A673 (cell line): Measurements from ENCODE around the gene LPAR2.

Source experiments
- CTCF ChIP-seq: fragments of 300-800, 200-600 bp; sonication (generic); conservative IDR thresholded peaks from 2 replicates; pipeline ENCODE4 v1.5.1; 2017; ENCODE audit warnings: low read depth, mild to moderate bottlenecking, antibody characterized with exemption, low read length, moderate library complexity, mixed read lengths
- EZH2 ChIP-seq: fragments of 200-600 bp; sonication (generic); IDR thresholded peaks from 2 replicates; pipeline ENCODE4 v1.6.1; 2017; ENCODE audit warnings: borderline replicate concordance, low read depth, mild to moderate bottlenecking, mixed read lengths, antibody characterized with exemption, low read length; ENCODE audit not compliant: poor library complexity, severe bottlenecking

- TF ChIP-seq EZH2, result no peak
- no peak for TF ChIP-seq CTCF
Observed at GRCh38 chr19:19587771-19588170, 40.2 kb downstream of the LPAR2 start.
